H1 (cell line): ENCODE data around the gene GDPD5.

Source experiments
- BACH1 ChIP-seq: IDR thresholded peaks from 2 replicates; pipeline ENCODE4 v1.6.1; 2012; ENCODE audit warnings: low read length, improper control_type of control experiment
- CHD2 ChIP-seq: IDR thresholded peaks from 2 replicates; pipeline ENCODE4 v1.6.1; 2012; ENCODE audit warnings: low read length, improper control_type of control experiment
- CREB1 ChIP-seq: IDR thresholded peaks from 2 replicates; pipeline ENCODE4 v1.6.1; 2012; ENCODE audit warnings: inconsistent platforms
- EZH2 ChIP-seq: fragments of 200-600 bp; sonication (generic); IDR thresholded peaks from 2 replicates; pipeline ENCODE4 v1.7.1; 2012; ENCODE audit warnings: low read depth, mild to moderate bottlenecking, moderate library complexity, low read length, inconsistent platforms; ENCODE audit not compliant: severe bottlenecking
- MAX ChIP-seq: IDR thresholded peaks from 2 replicates; pipeline ENCODE4 v1.6.1; 2012; ENCODE audit warnings: inconsistent platforms
- POLR2A ChIP-seq, 2 experiments: IDR thresholded peaks; 1 replicate in 1 of 2; 2 replicates in 1 of 2; pipeline ENCODE4 v1.6.1; 2011; ENCODE audit warnings: low read depth in 2 of 2, low read length in 2 of 2, mild to moderate bottlenecking in 2 of 2; ENCODE audit errors: control extremely low read depth in 1 of 2
- POLR2AphosphoS5 ChIP-seq: IDR thresholded peaks from 2 replicates; pipeline ENCODE4 v1.6.1; 2011; ENCODE audit warnings: low read depth, low read length
- SIN3A ChIP-seq, 2 experiments: IDR thresholded peaks in 1 of 2; conservative IDR thresholded peaks in 1 of 2; 2 replicates each; pipeline ENCODE4 v1.6.1; 2011 to 2012; ENCODE audit warnings: low read length in 2 of 2, improper control_type of control experiment in 1 of 2, low read depth in 1 of 2, mild to moderate bottlenecking in 1 of 2
- SRF ChIP-seq: IDR thresholded peaks from 2 replicates; pipeline ENCODE4 v1.6.1; 2011; ENCODE audit warnings: mild to moderate bottlenecking, low read depth, low read length, moderate library complexity
- SUZ12 ChIP-seq: fragments of 200-600 bp; sonication (generic); IDR thresholded peaks from 2 replicates; pipeline ENCODE4 v1.6.1; 2012; ENCODE audit warnings: mild to moderate bottlenecking, inconsistent platforms, low read length, moderate library complexity, mixed read lengths
- TCF12 ChIP-seq: IDR thresholded peaks from 2 replicates; pipeline ENCODE4 v1.6.1; 2011; ENCODE audit warnings: low read depth, mild to moderate bottlenecking, low read length
- ZNF274 ChIP-seq: IDR thresholded peaks from 2 replicates; pipeline ENCODE4 v1.7.0; 2012; ENCODE audit warnings: low read length, borderline replicate concordance; ENCODE audit errors: extremely low read depth
- TF ChIP-seq, protein P1 (sequence below), 3 experiments: IDR thresholded peaks; 1 replicate in 2 of 3; 2 replicates in 1 of 3; pipeline versions ENCODE4 v1.5.1 to v1.6.1; 2011; ENCODE audit warnings: low read length in 3 of 3, mild to moderate bottlenecking in 3 of 3, inconsistent platforms in 2 of 3, low read depth in 1 of 3, moderate library complexity in 1 of 3; ENCODE audit not compliant: insufficient read depth in 1 of 3; ENCODE audit errors: control extremely low read depth in 1 of 3

GRCh38 chr11:75482931-75483469, 42.7 kb downstream of the GDPD5 start:
- TF ChIP-seq, protein P1, sequence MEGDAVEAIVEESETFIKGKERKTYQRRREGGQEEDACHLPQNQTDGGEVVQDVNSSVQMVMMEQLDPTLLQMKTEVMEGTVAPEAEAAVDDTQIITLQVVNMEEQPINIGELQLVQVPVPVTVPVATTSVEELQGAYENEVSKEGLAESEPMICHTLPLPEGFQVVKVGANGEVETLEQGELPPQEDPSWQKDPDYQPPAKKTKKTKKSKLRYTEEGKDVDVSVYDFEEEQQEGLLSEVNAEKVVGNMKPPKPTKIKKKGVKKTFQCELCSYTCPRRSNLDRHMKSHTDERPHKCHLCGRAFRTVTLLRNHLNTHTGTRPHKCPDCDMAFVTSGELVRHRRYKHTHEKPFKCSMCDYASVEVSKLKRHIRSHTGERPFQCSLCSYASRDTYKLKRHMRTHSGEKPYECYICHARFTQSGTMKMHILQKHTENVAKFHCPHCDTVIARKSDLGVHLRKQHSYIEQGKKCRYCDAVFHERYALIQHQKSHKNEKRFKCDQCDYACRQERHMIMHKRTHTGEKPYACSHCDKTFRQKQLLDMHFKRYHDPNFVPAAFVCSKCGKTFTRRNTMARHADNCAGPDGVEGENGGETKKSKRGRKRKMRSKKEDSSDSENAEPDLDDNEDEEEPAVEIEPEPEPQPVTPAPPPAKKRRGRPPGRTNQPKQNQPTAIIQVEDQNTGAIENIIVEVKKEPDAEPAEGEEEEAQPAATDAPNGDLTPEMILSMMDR (IDR thresholded peaks at IDR 0.05; ENCODE audit: control extremely low read depth in 1 of 3, insufficient read depth in 1 of 3, low read depth in 1 of 3, low read length in 3 of 3) = no peak
- TF ChIP-seq TCF12 (no peak), EZH2 (no peak), SRF (no peak), MAX (no peak), CREB1 (no peak), BACH1 (no peak), POLR2AphosphoS5 (no peak), CHD2 (no peak), SIN3A (conservative IDR thresholded peaks at IDR 0.05 in 1 of 2, IDR thresholded peaks at IDR 0.05 in 1 of 2; ENCODE audit: low read depth in 1 of 2, low read length in 2 of 2) (no peak), POLR2A (IDR thresholded peaks at IDR 0.05; ENCODE audit: control extremely low read depth in 1 of 2, low read depth in 2 of 2, low read length in 2 of 2) (no peak), SUZ12 (no peak), ZNF274 (no peak)
